Fibroblast of skin of back (primary cell): ENCODE measurements around the gene BRPF1.
A peak's percentile ranks its signal among the peaks of the same experiment; 100 is the strongest.

Source experiments
- DNase-seq: peaks from one replicate; pipeline ENCODE4 v3.0.0-alpha.2; 2013

BRPF1 gene

GRCh38 chr3:9739181-9739580, 7.6 kb downstream of the BRPF1 start:
- no peak for DNase-seq

- no peak for DNase-seq
These were observed 11.0 kb downstream of the BRPF1 start for GRCh38 chr3:9742560-9742959.

GRCh38 chr3:9743548-9743947, 12.0 kb downstream of the BRPF1 start:
- no peak for DNase-seq

GRCh38 chr3:9744162-9744561, 12.6 kb downstream of the BRPF1 start:
- DNase-seq, result no peak

GRCh38 chr3:9745521-9745920, 14.0 kb downstream of the BRPF1 start:
- DNase-seq, result no peak

- DNase-seq, result peak; percentile 44
These were observed 14.8 kb downstream of the BRPF1 start for GRCh38 chr3:9746330-9746729.

- no peak for DNase-seq
These were observed 15.7 kb downstream of the BRPF1 start for GRCh38 chr3:9747267-9747666.

- no peak for DNase-seq
These were observed 16.5 kb downstream of the BRPF1 start for GRCh38 chr3:9748031-9748430.

GRCh38 chr3:9749296-9749644, 17.7 kb downstream of the BRPF1 start:
- no peak for DNase-seq

- DNase-seq, result peak; percentile 99
These were observed 18.4 kb downstream of the BRPF1 start, which contains the start of gene OGG1 for GRCh38 chr3:9749645-9750555. Gene OGG1 (plus strand): TSS chr3:9749952. CDS start chr3:9750287, 335 bp downstream.

GRCh38 chr3:9750556-9751411, 19.2 kb downstream of the BRPF1 start:
- no peak for DNase-seq

- DNase-seq, result no peak
These were observed 23.1 kb downstream of the BRPF1 start for GRCh38 chr3:9754678-9755077.

GRCh38 chr3:9757427-9757826, 25.9 kb downstream of the BRPF1 start:
- DNase-seq, result no peak

- DNase-seq, result no peak
These were observed 29.4 kb downstream of the BRPF1 start for GRCh38 chr3:9760779-9761505.

- DNase-seq, result no peak
These were observed 30.4 kb downstream of the BRPF1 start for GRCh38 chr3:9761919-9762318.

GRCh38 chr3:9762871-9763270, 31.3 kb downstream of the BRPF1 start:
- no peak for DNase-seq

GRCh38 chr3:9765865-9766264, 34.3 kb downstream of the BRPF1 start:
- DNase-seq, result no peak

- DNase-seq, result no peak
These were observed 35.9 kb downstream of the BRPF1 start for GRCh38 chr3:9767418-9767817.

- DNase-seq, result no peak
These were observed 36.7 kb downstream of the BRPF1 start for GRCh38 chr3:9768141-9768775.

- no peak for DNase-seq
These were observed 37.5 kb downstream of the BRPF1 start for GRCh38 chr3:9769012-9769411.

GRCh38 chr3:9769426-9770275, 38.1 kb downstream of the BRPF1 start, which contains the start of gene CAMK1:
Gene CAMK1 (minus strand): TSS chr3:9769947. CDS start chr3:9767749, 2,198 bp downstream.
- DNase-seq, result peak; percentile 76
